Cardiac fibroblast (primary cell): ENCODE results near the gene LLCFC1.

Experiments used
- DNase-seq, 2 donors: peaks; one replicate each; pipeline versions ENCODE4 v3.0.0 to v3.0.0-alpha.2; 2010; ENCODE audit warnings: low read depth in 2 of 2
- H3K4me3 ChIP-seq, 2 donors: replicated peaks in 1 of 2; 1 replicate in 1 of 2; 2 replicates in 1 of 2; pipeline ENCODE4 v1.5.1; 2011; ENCODE audit warnings: low read depth in 2 of 2, low read length in 2 of 2, mild to moderate bottlenecking in 2 of 2, moderate library complexity in 1 of 2
- TF ChIP-seq, protein P1 (sequence below): IDR thresholded peaks from one replicate; pipeline ENCODE4 v1.5.1; 2011; ENCODE audit warnings: low read depth, mild to moderate bottlenecking, low read length, inconsistent platforms

Gene LLCFC1

GRCh38 chr7:142939226-142939910 is at the start of gene LLCFC1:
LLCFC1 (plus strand) TSS chr7:142939484; CDS start chr7:142939622, 138 bp downstream.
- no peak within 1 kb of the TSS for H3K4me3 ChIP-seq
- no peak for DNase-seq
- TF ChIP-seq, protein P1, sequence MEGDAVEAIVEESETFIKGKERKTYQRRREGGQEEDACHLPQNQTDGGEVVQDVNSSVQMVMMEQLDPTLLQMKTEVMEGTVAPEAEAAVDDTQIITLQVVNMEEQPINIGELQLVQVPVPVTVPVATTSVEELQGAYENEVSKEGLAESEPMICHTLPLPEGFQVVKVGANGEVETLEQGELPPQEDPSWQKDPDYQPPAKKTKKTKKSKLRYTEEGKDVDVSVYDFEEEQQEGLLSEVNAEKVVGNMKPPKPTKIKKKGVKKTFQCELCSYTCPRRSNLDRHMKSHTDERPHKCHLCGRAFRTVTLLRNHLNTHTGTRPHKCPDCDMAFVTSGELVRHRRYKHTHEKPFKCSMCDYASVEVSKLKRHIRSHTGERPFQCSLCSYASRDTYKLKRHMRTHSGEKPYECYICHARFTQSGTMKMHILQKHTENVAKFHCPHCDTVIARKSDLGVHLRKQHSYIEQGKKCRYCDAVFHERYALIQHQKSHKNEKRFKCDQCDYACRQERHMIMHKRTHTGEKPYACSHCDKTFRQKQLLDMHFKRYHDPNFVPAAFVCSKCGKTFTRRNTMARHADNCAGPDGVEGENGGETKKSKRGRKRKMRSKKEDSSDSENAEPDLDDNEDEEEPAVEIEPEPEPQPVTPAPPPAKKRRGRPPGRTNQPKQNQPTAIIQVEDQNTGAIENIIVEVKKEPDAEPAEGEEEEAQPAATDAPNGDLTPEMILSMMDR: peak; percentile 5

GRCh38 chr7:142889816-142890215 is 49.5 kb upstream of the LLCFC1 start:
- no peak overlapping the region for H3K4me3 ChIP-seq
- TF ChIP-seq, protein P1: no peak
- DNase-seq: no peak

DNA sequence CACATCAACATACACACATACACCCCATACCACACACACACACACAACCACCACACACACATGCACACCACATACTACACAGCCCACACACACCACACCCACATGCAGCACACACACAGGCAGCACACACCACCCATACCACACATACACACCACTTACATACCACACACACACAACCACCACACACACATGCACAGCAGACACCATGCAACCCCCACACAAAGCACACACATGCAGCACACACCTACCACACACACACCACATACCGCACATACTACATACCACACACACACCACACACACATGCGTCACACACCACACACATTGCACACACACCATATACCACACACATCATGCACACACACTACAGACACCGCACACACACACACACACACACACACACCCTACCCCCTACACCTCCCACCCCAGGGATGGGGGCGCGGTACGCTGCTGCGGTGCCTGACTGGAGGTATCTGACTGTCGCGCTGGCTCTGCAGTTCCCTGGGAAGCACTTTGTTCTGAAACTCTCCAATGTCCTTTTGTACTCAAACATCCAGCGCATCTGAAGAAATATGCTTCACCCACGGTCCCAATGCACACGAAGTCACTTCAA is 48.3 kb upstream of the LLCFC1 start:
- no peak overlapping the region for H3K4me3 ChIP-seq
- DNase-seq: no peak
- TF ChIP-seq, protein P1: no peak

DNA sequence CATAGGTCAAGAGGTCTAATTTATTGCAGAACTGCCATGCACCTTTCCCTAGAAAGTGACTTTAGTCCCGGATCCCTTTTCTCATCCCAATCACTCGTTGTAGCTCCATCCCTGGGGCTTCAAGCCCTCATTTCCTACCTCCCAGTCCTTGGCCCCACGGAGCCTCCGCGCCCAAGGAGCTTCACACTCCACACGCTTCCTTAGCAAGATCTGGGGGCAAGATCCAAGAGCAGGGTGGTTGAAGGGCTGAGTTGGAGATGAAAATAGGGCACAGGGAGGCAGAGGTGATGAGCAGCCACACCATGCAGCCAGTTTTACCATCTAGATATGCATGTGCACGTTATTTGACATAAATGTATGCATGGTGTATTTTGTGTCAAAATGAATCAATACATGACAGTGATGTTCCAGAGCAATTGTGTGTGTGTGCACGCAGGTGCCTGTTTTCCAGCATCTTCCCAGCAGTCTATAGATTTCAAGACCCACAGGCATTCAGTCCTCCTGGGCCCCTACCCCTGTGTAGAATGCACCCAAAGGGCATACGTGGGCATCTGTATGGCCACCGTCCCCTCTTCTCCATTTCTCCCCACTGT is 47.7 kb upstream of the LLCFC1 start:
- TF ChIP-seq, protein P1: no peak
- no peak for DNase-seq
- no peak overlapping the region for H3K4me3 ChIP-seq

GRCh38 chr7:142892951-142893350 is 46.3 kb upstream of the LLCFC1 start:
- no peak overlapping the region for H3K4me3 ChIP-seq
- no peak for DNase-seq
- TF ChIP-seq, protein P1: no peak

DNA sequence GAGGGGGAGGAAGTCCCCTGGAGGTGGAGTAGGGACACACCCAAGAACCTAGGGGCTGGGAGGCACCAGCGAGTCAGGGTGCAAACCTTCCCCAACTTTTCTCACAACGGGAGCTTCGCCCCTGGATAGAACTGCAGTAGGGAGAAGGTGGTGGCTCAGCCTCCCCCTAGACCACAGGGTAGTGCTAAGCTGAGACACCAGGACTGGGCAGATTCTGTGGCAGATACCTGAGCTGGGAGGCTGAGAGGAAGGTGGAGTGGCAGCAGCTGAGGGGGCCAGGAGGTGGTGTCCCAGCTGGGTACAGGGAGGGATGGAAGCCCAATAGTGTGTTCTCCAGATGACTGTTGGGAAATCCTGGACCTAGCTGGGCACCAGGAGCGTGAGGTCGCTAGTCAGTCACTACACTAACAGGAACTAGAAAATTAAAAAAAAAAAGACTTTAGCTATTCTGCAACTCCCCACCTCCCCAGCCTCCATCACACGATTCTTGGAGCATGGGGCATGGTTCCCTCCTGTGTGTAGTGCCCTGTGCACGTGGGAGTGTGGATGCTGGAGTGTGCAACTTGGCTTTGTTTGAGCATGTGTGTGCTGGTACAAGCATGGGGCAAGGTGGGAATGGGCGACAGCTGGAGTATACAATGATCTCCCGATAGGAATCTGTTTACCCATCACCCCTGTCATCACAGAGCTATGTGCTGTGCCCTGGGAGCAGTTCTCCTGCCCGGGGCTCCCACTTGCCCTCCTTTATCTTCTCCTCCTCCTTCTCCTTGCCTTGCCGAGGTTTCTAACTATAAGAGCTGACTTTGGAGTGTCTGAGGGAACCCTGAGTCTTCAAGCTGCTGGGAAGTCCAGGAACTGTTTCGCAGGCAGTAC is 44.9 kb upstream of the LLCFC1 start:
- TF ChIP-seq, protein P1: no peak
- no peak for DNase-seq
- H3K4me3 ChIP-seq: no peak overlapping the region
